T47D (cell line): ENCODE measurements around the gene SLC9A1.

ENCODE experiments used
- DNase-seq, 2 experiments: peaks; one replicate each; pipeline versions ENCODE4 v3.0.0 to v3.0.0-alpha.2; 2011 to 2012; ENCODE audit warnings: low read depth in 1 of 2, low spot score in 1 of 2
- JUND ChIP-seq: IDR thresholded peaks from 2 replicates; pipeline ENCODE4 v1.6.1; 2012; ENCODE audit warnings: low read depth
- in situ Hi-C: cut with HindIII; loops from 2 replicates; pipeline ENCODE4 v1.10.0; 2016; ENCODE audit warnings: low sequenced_read_pairs, low pct_unique_long_range_greater_than_20kb

The SLC9A1 gene

GRCh38 chr1:27162090-27162489, 7.2 kb upstream of the SLC9A1 start:
- in situ Hi-C loops = no loop called here
- DNase-seq = no peak
- TF ChIP-seq JUND = no peak

GRCh38 chr1:27161594-27161993, 6.7 kb upstream of the SLC9A1 start:
- in situ Hi-C loops = no loop called here
- peak in 1 of 2 experiments; percentile 48 for DNase-seq
- TF ChIP-seq JUND = no peak

DNA sequence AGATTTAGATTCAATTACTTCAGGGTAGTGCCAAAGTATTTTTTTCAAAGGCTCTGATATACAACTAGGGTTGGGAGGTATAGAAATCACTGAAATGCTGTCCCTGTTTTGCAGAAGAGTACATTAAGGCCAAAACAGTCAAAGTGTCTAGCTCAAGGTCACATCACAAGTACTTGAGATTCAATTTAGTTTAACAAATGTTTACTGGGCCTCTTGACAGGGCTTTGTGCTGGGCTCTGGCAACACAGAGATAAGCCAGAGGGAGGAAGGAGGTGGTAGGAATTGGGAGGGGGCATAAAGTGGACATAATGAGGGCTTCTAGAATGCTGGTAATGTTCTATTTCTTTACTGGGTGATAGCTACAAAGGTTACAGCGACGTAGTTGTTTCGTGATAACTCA, 2.3 kb upstream of the SLC9A1 start:
- TF ChIP-seq JUND = no peak
- in situ Hi-C loops = no loop called here
- DNase-seq = no peak

- TF ChIP-seq JUND = no peak
- in situ Hi-C loops = no loop called here
- no peak for DNase-seq
Observed at GRCh38 chr1:27154469-27154990, 395 bp downstream of the SLC9A1 start.

DNA sequence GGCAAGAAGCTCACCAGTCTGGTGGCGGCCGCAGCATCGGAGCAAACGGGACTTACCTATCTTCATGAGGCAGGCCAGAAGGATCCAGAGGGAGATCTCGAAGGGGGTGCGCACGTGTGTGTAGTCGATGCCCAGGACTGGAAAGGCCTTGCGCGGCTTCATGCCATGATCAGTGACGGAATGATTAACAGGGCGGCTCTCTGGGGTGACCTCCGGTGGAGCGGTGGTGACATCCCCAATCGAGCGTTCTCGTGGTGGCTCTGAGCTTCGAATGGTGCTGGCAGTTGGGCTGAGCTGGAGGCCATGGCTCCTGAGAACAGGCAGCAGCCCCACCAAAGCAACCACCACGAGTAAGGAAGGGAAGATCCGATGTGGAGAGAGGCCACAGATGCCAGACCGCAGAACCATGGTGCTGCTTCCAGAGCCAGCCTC, 982 bp downstream of the SLC9A1 start:
- in situ Hi-C loops = no loop called here
- no peak for DNase-seq
- TF ChIP-seq JUND = no peak

DNA sequence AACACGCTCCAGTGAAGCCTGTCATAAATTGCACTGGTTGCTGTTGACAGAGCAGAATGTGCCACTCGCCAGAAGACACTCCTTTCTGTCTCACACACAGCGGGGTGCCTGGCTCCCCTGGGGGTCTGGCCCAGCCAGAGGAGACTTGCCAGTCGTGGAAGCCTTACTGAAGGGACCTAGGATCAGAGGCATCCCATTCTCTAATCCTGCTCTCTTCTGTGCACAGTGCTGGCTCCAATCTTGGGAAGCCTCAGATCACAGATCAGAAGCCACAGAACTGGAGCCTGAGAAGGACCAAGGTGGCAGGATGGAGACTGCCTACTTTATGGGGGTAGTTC, 1.4 kb downstream of the SLC9A1 start:
- in situ Hi-C loops = no loop called here
- TF ChIP-seq JUND = no peak
- DNase-seq = no peak

GRCh38 chr1:27152829-27153548, 1.9 kb downstream of the SLC9A1 start:
- TF ChIP-seq JUND = no peak
- in situ Hi-C loops = no loop called here
- no peak for DNase-seq

DNA sequence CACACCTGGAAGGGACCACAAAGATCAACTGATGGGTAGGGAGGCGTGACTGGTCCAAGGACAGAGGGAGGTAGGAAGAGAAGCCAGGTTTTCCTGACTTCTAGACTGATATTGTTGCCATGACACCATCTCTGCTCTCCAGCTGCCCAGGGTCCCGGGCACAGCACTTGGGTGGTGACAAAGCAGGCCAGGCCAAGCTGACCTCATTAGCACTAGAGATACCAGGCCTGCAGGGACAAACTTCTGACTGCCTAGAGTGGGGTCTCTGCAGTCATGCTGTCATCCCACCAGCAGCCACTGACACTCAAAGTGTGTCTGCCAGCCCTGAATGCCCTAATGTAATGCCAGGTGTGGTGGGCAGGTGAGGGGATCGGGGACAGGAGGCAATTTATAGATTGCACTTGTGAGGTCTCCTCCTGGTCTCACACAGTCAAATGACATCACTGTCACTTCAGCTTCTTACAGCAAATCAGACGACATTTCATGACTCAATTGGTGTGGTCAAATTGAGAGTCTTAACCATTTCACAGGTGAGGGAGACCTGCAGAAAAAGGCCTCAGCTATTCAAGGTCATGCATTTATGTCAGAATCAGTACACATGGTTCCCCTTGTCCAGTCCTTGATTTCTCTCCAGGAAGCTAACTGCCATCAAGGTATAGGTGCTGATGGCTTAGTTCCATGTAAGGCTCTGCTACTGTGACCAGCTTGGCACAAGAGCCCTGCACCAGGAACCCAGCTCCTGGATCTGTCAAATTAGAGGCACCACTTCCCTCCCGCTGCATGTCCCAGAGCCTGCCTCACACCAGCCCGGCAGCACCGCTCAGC, 2.7 kb downstream of the SLC9A1 start:
- no peak for TF ChIP-seq JUND
- in situ Hi-C loops = no loop called here
- no peak for DNase-seq

GRCh38 chr1:27150641-27151040, 4.3 kb downstream of the SLC9A1 start:
- DNase-seq = no peak
- in situ Hi-C loops = no loop called here
- TF ChIP-seq JUND = no peak

DNA sequence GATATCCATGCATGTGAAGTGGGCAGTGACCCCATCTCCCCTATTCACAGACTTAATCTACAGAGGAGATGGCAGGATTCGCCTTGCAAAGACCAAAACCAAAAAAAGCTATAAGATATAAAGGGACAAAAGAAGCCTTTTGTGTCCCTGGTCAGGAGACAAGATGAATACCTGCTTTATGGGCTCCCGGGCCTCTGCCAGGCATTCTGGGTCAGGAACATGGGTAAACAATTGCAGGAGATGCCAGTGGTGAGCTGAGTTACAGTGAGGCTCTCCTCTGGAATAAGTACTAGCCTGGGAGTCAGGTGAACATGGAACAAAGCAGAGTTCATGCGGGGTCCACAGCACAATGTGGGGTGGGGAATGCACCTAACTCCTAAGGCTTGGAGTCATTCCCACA, 4.7 kb downstream of the SLC9A1 start:
- no peak for TF ChIP-seq JUND
- no peak for DNase-seq
- in situ Hi-C loops = no loop called here

- TF ChIP-seq JUND = no peak
- in situ Hi-C loops = no loop called here
- DNase-seq = no peak
Observed at GRCh38 chr1:27149762-27150113, 5.2 kb downstream of the SLC9A1 start.

DNA sequence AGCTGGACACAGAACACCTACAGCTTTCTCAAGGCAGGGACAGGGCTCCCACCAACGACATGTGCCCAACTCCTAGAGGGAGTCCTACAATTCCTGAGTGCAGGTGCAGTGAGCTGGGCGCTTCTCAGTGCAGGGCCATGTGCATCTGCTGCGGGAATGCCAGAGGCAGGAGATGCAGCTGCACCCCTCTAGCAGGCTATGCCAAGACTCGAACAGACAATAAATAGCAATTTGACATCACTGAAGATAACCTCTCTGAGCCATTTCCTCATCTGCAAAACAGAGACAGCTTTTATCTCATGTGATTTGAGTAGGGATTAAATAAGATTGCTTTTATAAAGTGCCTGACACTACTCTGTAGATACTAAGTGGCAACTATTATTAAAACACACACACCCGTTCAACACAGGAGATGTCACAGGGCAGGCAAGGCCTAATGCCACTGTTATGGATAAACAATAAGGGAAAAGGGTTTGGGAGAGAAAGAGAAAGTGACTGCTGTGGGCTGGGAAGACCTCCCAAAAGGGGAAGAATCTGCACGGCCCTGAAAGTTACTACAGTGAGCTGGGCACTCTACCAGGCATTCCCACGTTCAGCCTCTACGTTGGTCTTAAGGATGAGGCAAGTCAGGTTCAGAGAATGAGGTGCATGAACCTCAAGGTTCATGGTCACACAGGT, 5.7 kb downstream of the SLC9A1 start:
- in situ Hi-C loops = no loop called here
- DNase-seq = no peak
- no peak for TF ChIP-seq JUND

- in situ Hi-C loops = no loop called here
- no peak for TF ChIP-seq JUND
- no peak for DNase-seq
Observed at GRCh38 chr1:27148591-27148990, 6.3 kb downstream of the SLC9A1 start.
